Neural crest cell (in vitro differentiated cells): ENCODE measurements around the gene LARGE1. TPM values are rescaled to one million over a fixed set of nuclear protein-coding genes. Genes with fewer than 3 reads are reported as not detected.

Experiments used
- DNase-seq: peaks from one replicate; pipeline ENCODE4 v3.0.0; 2021; ENCODE audit warnings: low read depth, mixed read lengths, low spot score
- H3K27ac Mint-ChIP-seq: one replicate; pipeline ENCODE4 v1.8.0; 2021; ENCODE audit warnings: mild to moderate bottlenecking, mixed read lengths; ENCODE audit not compliant: unreplicated experiment
- H3K27me3 Mint-ChIP-seq: 2 replicates; pipeline ENCODE4 v1.8.0; 2021; ENCODE audit warnings: low read depth, mild to moderate bottlenecking, mixed read lengths
- H3K36me3 Mint-ChIP-seq: 2 replicates; pipeline ENCODE4 v1.8.0; 2021; ENCODE audit warnings: low read depth, mild to moderate bottlenecking, mixed read lengths
- H3K4me1 Mint-ChIP-seq: 2 replicates; pipeline ENCODE4 v1.8.0; 2021; ENCODE audit warnings: mixed read lengths
- H3K4me3 Mint-ChIP-seq: one replicate; pipeline ENCODE4 v1.8.0; 2021; ENCODE audit warnings: mild to moderate bottlenecking, mixed read lengths
- H3K9me3 Mint-ChIP-seq: 2 replicates; pipeline ENCODE4 v1.8.0; 2021; ENCODE audit warnings: mixed read lengths
- CTCF ChIP-seq: fragments of 200-600 bp; sonication (generic); conservative IDR thresholded peaks from 2 replicates; pipeline ENCODE4 v1.5.0; 2021; ENCODE audit warnings: antibody characterized with exemption, mild to moderate bottlenecking
- total RNA-seq: library from RNA; stranded (reverse); gene quantifications from 2 replicates; pipeline ENCODE4 v1.2.1, GENCODE V29; 2021

The LARGE1 gene
- total RNA-seq, 1 donor from 2014 or later, result 33.0 TPM

- Mint-ChIP-seq H3K27me3 (no peaks in the 10 kb centered on the region), H3K4me3 (no peak overlapping the region)
- DNase-seq, result no peak
Observed at GRCh38 chr22:33438273-33438672, 482.0 kb downstream of the LARGE1 start.

GRCh38 chr22:33431300-33431699, 489.0 kb downstream of the LARGE1 start:
- no peak for DNase-seq
- no peak for TF ChIP-seq CTCF
- Mint-ChIP-seq H3K27me3 (no peaks in the 10 kb centered on the region), H3K27ac (no peak overlapping the region), H3K4me1 (peaks cover 9% of the 10 kb centered on the region), H3K36me3 (peaks cover 5% of the 10 kb centered on the region), H3K4me3 (no peak overlapping the region), H3K9me3 (no peaks in the 10 kb centered on the region)

More at GRCh38 chr22:33438273-33438672, 482.0 kb downstream of the LARGE1 start:
- Mint-ChIP-seq H3K9me3 (no peaks in the 10 kb centered on the region), H3K27ac (no peak overlapping the region), H3K36me3 (no peaks in the 10 kb centered on the region), H3K4me1 (no peaks in the 10 kb centered on the region)
- no peak for TF ChIP-seq CTCF

GRCh38 chr22:33429281-33429680, 491.0 kb downstream of the LARGE1 start:
- H3K4me3 Mint-ChIP-seq, result no peak overlapping the region
- no peak overlapping the region for H3K27ac Mint-ChIP-seq
- no peak for DNase-seq
- H3K9me3 Mint-ChIP-seq, result no peaks in the 10 kb centered on the region
- no peak for TF ChIP-seq CTCF
- H3K27me3 Mint-ChIP-seq, result no peaks in the 10 kb centered on the region
- H3K36me3 Mint-ChIP-seq, result peaks cover 5% of the 10 kb centered on the region
- H3K4me1 Mint-ChIP-seq, result peaks cover 9% of the 10 kb centered on the region

GRCh38 chr22:33427461-33427860, 492.8 kb downstream of the LARGE1 start:
- DNase-seq, result no peak
- peak overlapping the region; percentile 61 for H3K27ac Mint-ChIP-seq
- H3K4me3 Mint-ChIP-seq, result no peak overlapping the region
- no peaks in the 10 kb centered on the region for H3K27me3 Mint-ChIP-seq
- H3K9me3 Mint-ChIP-seq, result no peaks in the 10 kb centered on the region
- peaks cover 5% of the 10 kb centered on the region for H3K36me3 Mint-ChIP-seq
- H3K4me1 Mint-ChIP-seq, result peaks cover 9% of the 10 kb centered on the region
- no peak for TF ChIP-seq CTCF

DNA sequence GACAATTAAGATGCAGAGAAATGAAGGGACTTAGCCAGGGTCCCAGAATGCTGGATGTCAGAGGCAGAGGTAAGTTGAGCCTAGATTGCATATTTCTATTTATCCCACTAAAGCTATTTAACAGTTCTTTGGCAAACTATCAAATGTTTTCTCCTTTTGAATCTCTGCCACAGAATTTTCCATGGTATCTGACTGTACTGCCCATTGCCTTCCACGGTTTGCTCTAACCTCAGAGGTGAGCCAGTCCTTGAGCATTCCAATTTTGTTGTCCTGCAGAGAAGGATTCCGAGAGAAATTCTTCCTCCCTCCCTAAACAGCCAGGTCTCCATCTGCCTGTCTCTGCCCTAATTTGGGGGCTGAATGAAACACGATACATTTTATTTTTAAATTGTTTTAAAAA, 493.8 kb downstream of the LARGE1 start:
- H3K27ac Mint-ChIP-seq, result no peak overlapping the region
- peaks cover 9% of the 10 kb centered on the region for H3K4me1 Mint-ChIP-seq
- no peaks in the 10 kb centered on the region for H3K27me3 Mint-ChIP-seq
- TF ChIP-seq CTCF, result no peak
- peaks cover 8% of the 10 kb centered on the region for H3K36me3 Mint-ChIP-seq
- no peak overlapping the region for H3K4me3 Mint-ChIP-seq
- H3K9me3 Mint-ChIP-seq, result no peaks in the 10 kb centered on the region
- no peak for DNase-seq

DNA sequence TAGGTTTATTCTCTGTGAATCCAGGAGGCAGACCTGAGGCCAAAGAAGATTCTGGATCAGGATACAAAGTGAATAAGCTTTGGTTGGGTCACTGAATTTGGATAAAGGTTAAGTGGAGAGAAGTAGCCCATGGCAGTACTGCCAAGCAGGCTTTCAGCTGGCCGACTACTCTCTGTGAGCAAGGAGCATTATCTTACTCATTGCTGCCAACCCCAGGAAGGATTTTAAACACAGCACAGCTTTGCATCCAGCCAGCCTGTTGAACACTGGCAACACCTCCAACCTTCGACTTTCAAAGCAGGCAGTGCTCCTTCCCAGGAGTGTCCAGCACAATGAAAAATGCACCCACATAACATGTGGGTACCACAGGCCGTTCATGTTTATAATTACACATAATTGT, 498.4 kb downstream of the LARGE1 start:
- Mint-ChIP-seq H3K4me1 (peaks cover under 1% of the 10 kb centered on the region), H3K36me3 (peaks cover 6% of the 10 kb centered on the region), H3K9me3 (no peaks in the 10 kb centered on the region), H3K27ac (no peak overlapping the region), H3K4me3 (no peak overlapping the region), H3K27me3 (no peaks in the 10 kb centered on the region)
- no peak for TF ChIP-seq CTCF
- DNase-seq, result no peak
